ENCODE data around the gene ERP27. TPM values are rescaled to one million over a fixed set of nuclear protein-coding genes. Genes with fewer than 3 reads are reported as not detected.

Gene ERP27
- total and polyA plus RNA-seq, 2 of the 8 experiments (the other 6 are each of a cell fraction or from before 2014, with no cell fraction given): not detected

DNA sequence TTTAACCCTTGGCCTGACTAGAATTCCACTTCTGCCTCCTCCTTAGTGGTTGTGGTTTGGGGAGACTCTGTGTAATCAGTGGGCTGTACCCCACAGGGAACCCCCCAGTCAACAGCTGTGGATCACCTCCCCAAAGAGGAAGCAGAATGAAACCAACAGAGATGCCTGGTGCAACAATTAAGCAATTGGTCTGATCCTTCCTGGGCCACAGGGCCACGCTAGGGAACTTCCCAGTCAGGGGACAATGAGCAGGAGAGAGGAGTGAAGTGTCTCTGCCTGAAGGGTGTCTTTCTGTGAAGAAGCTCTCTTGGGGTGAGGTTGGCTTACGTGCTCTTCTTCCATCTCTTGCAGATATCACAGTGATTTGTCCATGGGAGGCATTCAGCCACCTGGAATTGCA, 42.7 kb upstream of the ERP27 start (continued):
- no peak for TF ChIP-seq ZNF274 (IDR thresholded peaks at IDR 0.05; ENCODE audit: borderline replicate concordance, extremely low read depth, low read length)
- no peak for TF ChIP-seq SUZ12 (IDR thresholded peaks at IDR 0.05; ENCODE audit: low read length)
- no peak for TF ChIP-seq EZH2 (IDR thresholded peaks at IDR 0.05; ENCODE audit: low read depth, low read length, severe bottlenecking)
- TF ChIP-seq ATF3 (IDR thresholded peaks at IDR 0.05; ENCODE audit: insufficient read depth, low read depth, low read length): no peak
- TF ChIP-seq POLR2A (IDR thresholded peaks at IDR 0.05; ENCODE audit: control extremely low read depth in 1 of 2, low read depth in 2 of 2, low read length in 2 of 2): no peak
- no peak for TF ChIP-seq JUN (IDR thresholded peaks at IDR 0.05; ENCODE audit: low read depth, low read length)
- no peak for TF ChIP-seq USF2 (IDR thresholded peaks at IDR 0.05; ENCODE audit: low read length)

All from H1 (cell line).